Mucosa of rectum (tissue), 2 donors: Measurements from ENCODE around the gene MRPL34.
"Not testable (repeated sequence)": the region's sequence is repeated elsewhere in the genome, so short reads cannot be mapped to it uniquely, and the experiment has no call there.

Experiments used
- H3K27ac ChIP-seq, 2 donors: one replicate each; pipeline ENCODE4 v1.7.0; 2013; ENCODE audit warnings: inconsistent platforms in 2 of 2, low read depth in 2 of 2, low read length in 2 of 2
- H3K27me3 ChIP-seq, 2 donors: one replicate each; pipeline ENCODE4 v1.7.0; 2013; ENCODE audit warnings: low read length in 2 of 2; ENCODE audit not compliant: control insufficient read depth in 2 of 2, insufficient read depth in 2 of 2
- H3K36me3 ChIP-seq, 2 donors: one replicate each; pipeline ENCODE4 v1.7.0; 2013; ENCODE audit warnings: low read length in 2 of 2; ENCODE audit not compliant: control insufficient read depth in 2 of 2, insufficient read depth in 2 of 2
- H3K4me1 ChIP-seq, 2 donors: one replicate each; pipeline ENCODE4 v1.7.0; 2013; ENCODE audit warnings: low read length in 2 of 2, mild to moderate bottlenecking in 1 of 2; ENCODE audit not compliant: control insufficient read depth in 2 of 2, insufficient read depth in 2 of 2
- H3K4me3 ChIP-seq, 2 donors: one replicate each; pipeline ENCODE4 v1.7.0; 2013; ENCODE audit warnings: low read length in 2 of 2
- H3K9ac ChIP-seq, 2 donors: one replicate each; pipeline ENCODE4 v1.7.0; 2013; ENCODE audit warnings: low read length in 2 of 2, low read depth in 1 of 2, mild to moderate bottlenecking in 1 of 2
- H3K9me3 ChIP-seq, 2 donors: one replicate each; pipeline ENCODE4 v1.7.0; 2013; ENCODE audit warnings: low read length in 2 of 2; ENCODE audit not compliant: control insufficient read depth in 2 of 2
- donor health status: healthy.
- donor health status: Normal muscosa, but diverticular disease.

The MRPL34 gene

GRCh38 chr19:17266589-17266974, 39.1 kb upstream of the MRPL34 start:
- no peaks in the 10 kb centered on the region for H3K9me3 ChIP-seq
- H3K27ac ChIP-seq = no peak overlapping the region
- H3K9ac ChIP-seq = no peak overlapping the region
- peaks cover 5 to 7% of the 10 kb centered on the region in 2 donors for H3K4me1 ChIP-seq
- H3K36me3 ChIP-seq = peaks cover 6 to 14% of the 10 kb centered on the region in 2 donors
- peak overlapping the region; percentile 14 to 43 for H3K4me3 ChIP-seq
- no peaks in the 10 kb centered on the region for H3K27me3 ChIP-seq

- Histone ChIP-seq H3K9ac (peak within 1 kb of the TSS; percentile 71 to 88), H3K27me3 (no peaks in the 10 kb centered on the region), H3K4me1 (peaks cover 5 to 7% of the 10 kb centered on the region in 2 donors), H3K27ac (peak within 1 kb of the TSS; percentile 53 to 70), H3K36me3 (peaks cover 6 to 16% of the 10 kb centered on the region in 2 donors), H3K4me3 (peak within 1 kb of the TSS; percentile 97 to 98), H3K9me3 (no peaks in the 10 kb centered on the region)
Measured at GRCh38 chr19:17266975-17267788, 38.5 kb upstream of the MRPL34 start, which contains the start of gene BABAM1. TSS of gene BABAM1 (plus strand) at chr19:17267443. CDS start at chr19:17268807, 1,364 bp downstream.

GRCh38 chr19:17268754-17269153, 36.9 kb upstream of the MRPL34 start:
- no peak overlapping the region for H3K27ac ChIP-seq
- H3K9me3 ChIP-seq = no peaks in the 10 kb centered on the region
- no peak overlapping the region for H3K9ac ChIP-seq
- peaks cover 5 to 7% of the 10 kb centered on the region in 2 donors for H3K4me1 ChIP-seq
- peaks cover 11 to 21% of the 10 kb centered on the region in 2 donors for H3K36me3 ChIP-seq
- H3K4me3 ChIP-seq = no peak overlapping the region
- no peaks in the 10 kb centered on the region for H3K27me3 ChIP-seq

GRCh38 chr19:17274892-17275291, 30.8 kb upstream of the MRPL34 start:
- not testable (repeated sequence) for H3K4me3 ChIP-seq, H3K9ac ChIP-seq, H3K4me1 ChIP-seq, H3K9me3 ChIP-seq, H3K27me3 ChIP-seq, H3K27ac ChIP-seq
- H3K36me3 ChIP-seq = peaks cover 37 to 45% of the 10 kb centered on the region in 2 donors

GRCh38 chr19:17275441-17276175, 30.1 kb upstream of the MRPL34 start:
- Histone ChIP-seq H3K27ac (no peak overlapping the region), H3K27me3 (no peaks in the 10 kb centered on the region), H3K4me3 (no peak overlapping the region), H3K9me3 (no peaks in the 10 kb centered on the region), H3K9ac (no peak overlapping the region), H3K4me1 (no peaks in the 10 kb centered on the region), H3K36me3 (peaks cover 37 to 42% of the 10 kb centered on the region in 2 donors)

- no peaks in the 10 kb centered on the region for H3K9me3 ChIP-seq
- no peak overlapping the region for H3K4me3 ChIP-seq
- peaks cover 9 to 11% of the 10 kb centered on the region in 2 donors for H3K4me1 ChIP-seq
- no peak overlapping the region for H3K9ac ChIP-seq
- H3K27ac ChIP-seq = no peak overlapping the region
- peaks cover 0 to 4% of the 10 kb centered on the region in 2 donors for H3K27me3 ChIP-seq
- peaks cover 19 to 24% of the 10 kb centered on the region in 2 donors for H3K36me3 ChIP-seq
Measured at GRCh38 chr19:17279436-17279835, 26.2 kb upstream of the MRPL34 start.

GRCh38 chr19:17281391-17282304, 24.0 kb upstream of the MRPL34 start, which contains the start of gene ANKLE1:
TSS of gene ANKLE1 (plus strand) at chr19:17281901. CDS start at chr19:17281921, 20 bp downstream.
- Histone ChIP-seq H3K36me3 (peaks cover 5 to 8% of the 10 kb centered on the region in 2 donors), H3K4me1 (peaks cover 9 to 11% of the 10 kb centered on the region in 2 donors), H3K9me3 (no peaks in the 10 kb centered on the region), H3K27ac (no peak within 1 kb of the TSS), H3K9ac (peak within 1 kb of the TSS; percentile 24 to 43), H3K4me3 (peak within 1 kb of the TSS; percentile 56 to 61), H3K27me3 (peaks cover 0 to 4% of the 10 kb centered on the region in 2 donors)

GRCh38 chr19:17282488-17283125, 23.1 kb upstream of the MRPL34 start:
- Histone ChIP-seq H3K27me3 (peaks cover 0 to 4% of the 10 kb centered on the region in 2 donors), H3K27ac (no peak overlapping the region), H3K4me3 (peak overlapping the region; percentile 56 to 61), H3K4me1 (peaks cover 9 to 11% of the 10 kb centered on the region in 2 donors), H3K9me3 (no peaks in the 10 kb centered on the region), H3K36me3 (peaks cover 2% of the 10 kb centered on the region in 2 donors), H3K9ac (peak overlapping the region; percentile 24 to 43)

- Histone ChIP-seq H3K9ac (no peak overlapping the region), H3K27me3 (peaks cover 0 to 4% of the 10 kb centered on the region in 2 donors), H3K4me1 (peaks cover 9 to 11% of the 10 kb centered on the region in 2 donors), H3K36me3 (peaks cover 2% of the 10 kb centered on the region in 2 donors), H3K4me3 (no peak overlapping the region), H3K27ac (no peak overlapping the region), H3K9me3 (no peaks in the 10 kb centered on the region)
Measured at GRCh38 chr19:17283504-17283996, 22.1 kb upstream of the MRPL34 start.
